Osteocyte (in vitro differentiated cells): ENCODE measurements around the gene CTDSPL. TPM values are rescaled to one million over a fixed set of nuclear protein-coding genes. Genes with fewer than 3 reads are reported as not detected.
A peak's percentile ranks its signal among the peaks of the same experiment; 100 is the strongest.
"Not testable (repeated sequence)": the region's sequence is repeated elsewhere in the genome, so short reads cannot be mapped to it uniquely, and the experiment has no call there.

ENCODE experiments used
- DNase-seq: peaks from one replicate; pipeline ENCODE4 v3.0.0; 2021; ENCODE audit warnings: mixed read lengths; ENCODE audit not compliant: unreplicated experiment; ENCODE audit errors: extremely low spot score
- H3K27ac Mint-ChIP-seq: one replicate; pipeline ENCODE4 v1.8.0; 2021; ENCODE audit warnings: mild to moderate bottlenecking, mixed read lengths; ENCODE audit not compliant: unreplicated experiment
- H3K27me3 Mint-ChIP-seq: one replicate; pipeline ENCODE4 v1.8.0; 2021; ENCODE audit warnings: mixed read lengths; ENCODE audit not compliant: unreplicated experiment
- H3K36me3 Mint-ChIP-seq: one replicate; pipeline ENCODE4 v1.8.0; 2021; ENCODE audit warnings: mixed read lengths; ENCODE audit not compliant: unreplicated experiment
- H3K4me1 Mint-ChIP-seq: one replicate; pipeline ENCODE4 v1.8.0; 2021; ENCODE audit warnings: mixed read lengths; ENCODE audit not compliant: unreplicated experiment
- H3K4me3 Mint-ChIP-seq: one replicate; pipeline ENCODE4 v1.8.0; 2021; ENCODE audit warnings: mild to moderate bottlenecking, moderate library complexity, mixed read lengths; ENCODE audit not compliant: unreplicated experiment
- H3K9me3 Mint-ChIP-seq: one replicate; pipeline ENCODE4 v1.8.0; 2021; ENCODE audit warnings: mixed read lengths; ENCODE audit not compliant: unreplicated experiment
- CTCF ChIP-seq: fragments of 200-600 bp; sonication (generic); IDR thresholded peaks from 2 replicates; pipeline ENCODE4 v1.5.0; 2021; ENCODE audit warnings: antibody characterized with exemption, mild to moderate bottlenecking, moderate library complexity
- long read RNA-seq: library from polyadenylated mRNA; unstranded; transcript quantifications from one replicate; pipeline ENCODE4 v2.0.0, GENCODE V29; 2021
- total RNA-seq: library from RNA; stranded (reverse); gene quantifications from 2 replicates; pipeline ENCODE4 v1.2.1, GENCODE V29; 2021

The CTDSPL gene
- 71.6 and 77.6 TPM in 2 replicates for total RNA-seq
- long read RNA-seq, full-length matches to known transcripts: 5 of 36 reads
- long read RNA-seq, partial matches to known transcripts: 2 of 36 reads
- long read RNA-seq, other reads (novel, unspliced or antisense): 29 of 36 reads

GRCh38 chr3:37861620-37862041, at the start of gene CTDSPL:
Gene CTDSPL (plus strand): TSS chr3:37861880. CDS start chr3:37862200, 320 bp downstream.
- H3K36me3 Mint-ChIP-seq: no peaks in the 10 kb centered on the region
- H3K4me3 Mint-ChIP-seq: peak within 1 kb of the TSS; percentile 98
- H3K27ac Mint-ChIP-seq: peak within 1 kb of the TSS; percentile 87
- H3K4me1 Mint-ChIP-seq: peaks cover 49% of the 10 kb centered on the region
- no peak for TF ChIP-seq CTCF
- DNase-seq: no peak
- no peaks in the 10 kb centered on the region for H3K27me3 Mint-ChIP-seq
- no peaks in the 10 kb centered on the region for H3K9me3 Mint-ChIP-seq

GRCh38 chr3:37812499-37812896, 49.2 kb upstream of the CTDSPL start:
- H3K27ac Mint-ChIP-seq: no peak overlapping the region

GRCh38 chr3:37813403-37813802, 48.3 kb upstream of the CTDSPL start:
- no peaks in the 10 kb centered on the region for H3K27me3 Mint-ChIP-seq
- no peaks in the 10 kb centered on the region for H3K9me3 Mint-ChIP-seq
- no peak overlapping the region for H3K27ac Mint-ChIP-seq
- peaks cover 2% of the 10 kb centered on the region for H3K4me1 Mint-ChIP-seq
- DNase-seq: no peak
- no peak overlapping the region for H3K4me3 Mint-ChIP-seq
- no peak for TF ChIP-seq CTCF
- peaks cover 8% of the 10 kb centered on the region for H3K36me3 Mint-ChIP-seq

More at GRCh38 chr3:37812499-37812896, 49.2 kb upstream of the CTDSPL start:
- H3K4me3 Mint-ChIP-seq: no peak overlapping the region
- H3K9me3 Mint-ChIP-seq: no peaks in the 10 kb centered on the region
- H3K27me3 Mint-ChIP-seq: no peaks in the 10 kb centered on the region
- peaks cover 2% of the 10 kb centered on the region for H3K4me1 Mint-ChIP-seq
- H3K36me3 Mint-ChIP-seq: peaks cover 6% of the 10 kb centered on the region
- DNase-seq: no peak
- TF ChIP-seq CTCF: no peak

GRCh38 chr3:37814547-37814946, 47.1 kb upstream of the CTDSPL start:
- H3K4me3 Mint-ChIP-seq: no peak overlapping the region

GRCh38 chr3:37815156-37815555, 46.5 kb upstream of the CTDSPL start:
- not testable (repeated sequence) for DNase-seq, H3K27me3 Mint-ChIP-seq, H3K4me1 Mint-ChIP-seq, H3K9me3 Mint-ChIP-seq, H3K4me3 Mint-ChIP-seq, H3K27ac Mint-ChIP-seq
- peaks cover 19% of the 10 kb centered on the region for H3K36me3 Mint-ChIP-seq

More at GRCh38 chr3:37814547-37814946, 47.1 kb upstream of the CTDSPL start:
- Mint-ChIP-seq H3K4me1 (peaks cover 2% of the 10 kb centered on the region), H3K36me3 (peaks cover 13% of the 10 kb centered on the region), H3K27me3 (no peaks in the 10 kb centered on the region), H3K27ac (no peak overlapping the region), H3K9me3 (no peaks in the 10 kb centered on the region)
- no peak for DNase-seq
- peak; percentile 51 for TF ChIP-seq CTCF
